SK-N-SH (cell line): ENCODE data around the gene CCDC15. TPM values are rescaled to one million over a fixed set of nuclear protein-coding genes. Genes with fewer than 3 reads are reported as not detected.

Experiments used
- CTCF ChIA-PET: fragments of 300-600, 350-600 bp; formaldehyde crosslinking; extraction: SDS; loops from one replicate; lab custom pipeline; 2021; lab: Yijun Ruan, JAX
- POLR2A ChIA-PET: fragments of 350-600 bp; sonication (Branson Sonifier 250); formaldehyde crosslinking; extraction: SDS; loops from one replicate; lab custom pipeline; 2020; ENCODE audit warnings: antibody characterized with exemption, inconsistent platforms; lab: Yijun Ruan, JAX
- DNase-seq: peaks from one replicate; pipeline ENCODE4 v3.0.0; 2012
- H2AFZ ChIP-seq: fragments of 200-600 bp; sonication (generic); 2 replicates; pipeline ENCODE4 v1.8.1; 2016; ENCODE audit warnings: antibody characterized with exemption, mild to moderate bottlenecking, low read depth
- H3F3A ChIP-seq: fragments of 200-600 bp; sonication (generic); replicated peaks from 2 replicates; pipeline ENCODE3; 2016; ENCODE audit warnings: antibody characterized with exemption, mild to moderate bottlenecking; ENCODE audit not compliant: insufficient read depth
- H3K27ac ChIP-seq, 2 experiments: fragments of 200-500 bp in 1 of 2; fragments of 200-600 bp in 1 of 2; sonication (Bioruptor generic) in 1 of 2; sonication (generic), shearing (Covaris generic) in 1 of 2; 2 replicates each; pipeline versions ENCODE4 v1.5.1 to v1.6.1; 2014 to 2016; ENCODE audit warnings: low read depth in 2 of 2, inconsistent platforms in 1 of 2, low read length in 1 of 2, mild to moderate bottlenecking in 1 of 2, mixed read lengths in 1 of 2
- H3K27me3 ChIP-seq: fragments of 200-600 bp; sonication (generic), shearing (Covaris generic); 2 replicates; pipeline ENCODE4 v1.6.1; 2016; ENCODE audit warnings: mixed run types; ENCODE audit not compliant: insufficient read depth
- H3K36me3 ChIP-seq, 2 experiments: fragments of 200-500 bp in 1 of 2; fragments of 200-600 bp in 1 of 2; sonication (Bioruptor generic) in 1 of 2; sonication (generic) in 1 of 2; replicated peaks in 1 of 2; 2 replicates each; pipeline versions ENCODE3 to v1.5.1; 2014 to 2016; ENCODE audit warnings: low read length in 1 of 2, mild to moderate bottlenecking in 1 of 2; ENCODE audit not compliant: insufficient read depth in 2 of 2, control insufficient read depth in 1 of 2
- H3K4me1 ChIP-seq, 2 experiments: fragments of 200-500 bp in 1 of 2; fragments of 200-600 bp in 1 of 2; sonication (Bioruptor generic) in 1 of 2; sonication (generic), shearing (Covaris generic) in 1 of 2; 2 replicates each; pipeline versions ENCODE4 v1.5.1 to v1.6.1; 2014 to 2016; ENCODE audit warnings: low read depth in 1 of 2, low read length in 1 of 2, mixed run types in 1 of 2; ENCODE audit not compliant: insufficient read depth in 2 of 2, control insufficient read depth in 1 of 2
- H3K4me2 ChIP-seq: fragments of 200-600 bp; sonication (generic), shearing (Covaris generic); 2 replicates; pipeline ENCODE4 v1.6.1; 2017; ENCODE audit warnings: mixed run types
- H3K4me3 ChIP-seq, 2 experiments: fragments of 200-500 bp in 1 of 2; fragments of 200-600 bp in 1 of 2; sonication (Bioruptor generic) in 1 of 2; sonication (generic), shearing (Covaris generic) in 1 of 2; 2 replicates each; pipeline versions ENCODE4 v1.5.1 to v1.8.1; 2014 to 2016; ENCODE audit warnings: low read depth in 2 of 2, inconsistent platforms in 1 of 2, low read length in 1 of 2, mild to moderate bottlenecking in 1 of 2, mixed read lengths in 1 of 2, moderate library complexity in 1 of 2
- H3K79me2 ChIP-seq: fragments of 200-600 bp; sonication (generic); 2 replicates; pipeline ENCODE4 v1.8.1; 2017; ENCODE audit warnings: mild to moderate bottlenecking; ENCODE audit not compliant: insufficient read depth
- H3K9ac ChIP-seq: fragments of 200-600 bp; sonication (generic); 2 replicates; pipeline ENCODE4 v1.6.1; 2017; ENCODE audit warnings: mixed run types
- H3K9me2 ChIP-seq: fragments of 200-600 bp; sonication (generic); 2 replicates; pipeline ENCODE4 v1.6.1; 2017; ENCODE audit warnings: mixed run types
- H3K9me3 ChIP-seq: fragments of 200-600 bp; sonication (generic); 2 replicates; pipeline ENCODE4 v1.6.1; 2017; ENCODE audit warnings: mixed run types, mild to moderate bottlenecking, moderate library complexity
- H4K20me1 ChIP-seq: fragments of 200-600 bp; sonication (generic); 2 replicates; pipeline ENCODE4 v1.6.1; 2017; ENCODE audit warnings: mild to moderate bottlenecking, mixed run types; ENCODE audit not compliant: insufficient read depth
- FOXJ3 ChIP-seq: sonication (generic); formaldehyde crosslinking; IDR thresholded peaks from 2 replicates; pipeline ENCODE4 v1.5.1; 2020; ENCODE audit warnings: mild to moderate bottlenecking, missing genetic modification reagents
- GABPA ChIP-seq: IDR thresholded peaks from 2 replicates; pipeline ENCODE4 v1.4.0; 2012; ENCODE audit warnings: low read depth, mild to moderate bottlenecking
- NFIC ChIP-seq: IDR thresholded peaks from 2 replicates; pipeline ENCODE4 v1.4.0; 2012; ENCODE audit warnings: borderline replicate concordance
- RCOR1 ChIP-seq: fragments of 150-350 bp; IDR thresholded peaks from 2 replicates; pipeline ENCODE4 v1.6.1; 2017; ENCODE audit warnings: antibody characterized with exemption, low read length
- RFX5 ChIP-seq: IDR thresholded peaks from 2 replicates; pipeline ENCODE4 v1.6.1; 2012; ENCODE audit warnings: mild to moderate bottlenecking, improper control_type of control experiment, low read length
- RXRA ChIP-seq: IDR thresholded peaks from 2 replicates; pipeline ENCODE4 v1.4.0; 2012; ENCODE audit warnings: low read depth, mild to moderate bottlenecking, borderline replicate concordance
- SIN3A ChIP-seq: IDR thresholded peaks from 2 replicates; pipeline ENCODE4 v1.6.1; 2012; ENCODE audit warnings: low read depth, mild to moderate bottlenecking, low read length, moderate library complexity, borderline replicate concordance
- SMC3 ChIP-seq: IDR thresholded peaks from 2 replicates; pipeline ENCODE4 v1.6.1; 2012; ENCODE audit warnings: low read depth, low read length, improper control_type of control experiment
- TAF1 ChIP-seq: IDR thresholded peaks from 2 replicates; pipeline ENCODE4 v1.6.1; 2012; ENCODE audit warnings: low read depth, mild to moderate bottlenecking, low read length, moderate library complexity, borderline replicate concordance
- TEAD4 ChIP-seq: IDR thresholded peaks from 2 replicates; pipeline ENCODE4 v1.4.0; 2012; ENCODE audit warnings: mild to moderate bottlenecking, borderline replicate concordance; ENCODE audit not compliant: insufficient read depth
- USF2 ChIP-seq: fragments of 150-350 bp; IDR thresholded peaks from 2 replicates; pipeline ENCODE4 v1.6.1; 2017; ENCODE audit warnings: antibody characterized with exemption, low read length, low read depth, borderline replicate concordance
- YY1 ChIP-seq: IDR thresholded peaks from 2 replicates; pipeline ENCODE4 v1.4.0; 2012; ENCODE audit warnings: low read depth, mild to moderate bottlenecking
- WGBS: methylation state at CpG from one replicate; pipeline ENCODE4 v1.1.6; 2017; ENCODE audit warnings: low lambda C conversion rate; 5-methylcytosine and 5-hydroxymethylcytosine counted together
- polyA plus RNA-seq, 3 experiments: library from polyadenylated mRNA; depleted of rRNA; stranded (reverse); fragments of >200 nt; gene quantifications; 2 replicates each; pipeline ENCODE4 v1.2.3, GENCODE V29; 2012
- TF ChIP-seq, protein P1 (sequence below): IDR thresholded peaks from 2 replicates; pipeline ENCODE4 v1.4.0; 2012; ENCODE audit warnings: low read depth, borderline replicate concordance
- TF ChIP-seq, protein P2 (sequence below): IDR thresholded peaks from 2 replicates; pipeline ENCODE4 v1.4.0; 2012; ENCODE audit warnings: low read depth
- TF ChIP-seq, protein P3 (sequence below): IDR thresholded peaks from 2 replicates; pipeline ENCODE4; 2012

CCDC15 gene
- polyA plus RNA-seq, 1 of the 3 experiments (the other 2 are of a cell fraction), result 0.69 TPM

DNA sequence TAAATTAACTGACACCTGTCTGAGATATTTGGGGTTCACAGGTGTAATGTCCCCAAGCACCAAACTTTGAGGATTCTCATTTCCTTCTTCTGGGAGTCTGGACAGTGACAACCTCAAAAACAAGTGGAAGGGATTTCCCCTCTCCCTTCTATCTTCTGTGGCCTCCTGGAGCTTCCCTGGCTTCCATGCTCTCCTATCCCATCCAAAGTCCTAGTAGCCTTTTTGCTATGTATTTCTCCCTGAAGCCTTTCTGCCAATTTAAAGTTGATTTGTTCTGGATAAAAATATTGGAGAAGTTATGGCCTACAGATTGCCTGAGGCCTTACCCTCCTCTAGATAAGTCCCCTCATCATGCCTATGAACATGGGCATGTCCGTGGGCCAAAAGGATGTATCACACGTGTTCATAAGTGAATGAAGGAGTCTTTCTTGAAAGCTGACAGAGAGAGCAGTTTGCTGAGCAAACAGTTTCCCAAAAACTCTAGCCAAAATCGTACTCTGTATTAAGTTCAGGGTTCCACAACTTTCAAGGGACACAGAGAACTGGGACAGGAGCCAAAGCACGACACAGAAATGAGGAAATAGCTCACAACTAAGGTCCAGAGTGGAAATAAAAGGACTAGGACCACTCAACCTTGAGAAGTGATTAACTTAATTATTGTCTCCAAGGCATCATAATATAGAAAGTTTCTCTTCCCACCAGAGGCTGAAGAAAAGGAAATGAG, 24.9 kb upstream of the CCDC15 start:
- Histone ChIP-seq H3K4me2 (no peak overlapping the region), H3K79me2 (no peaks in the 10 kb centered on the region), H3F3A (no peaks in the 10 kb centered on the region), H3K9ac (no peak overlapping the region), H2AFZ (no peak overlapping the region), H3K4me1 (no peaks in the 10 kb centered on the region), H3K27me3 (no peaks in the 10 kb centered on the region), H3K36me3 (no peaks in the 10 kb centered on the region), H4K20me1 (no peaks in the 10 kb centered on the region), H3K4me3 (no peak overlapping the region), H3K9me3 (no peaks in the 10 kb centered on the region), H3K9me2 (no peaks in the 10 kb centered on the region), H3K27ac (no peak overlapping the region)
- DNase-seq, result no peak
- POLR2A ChIA-PET, result no interaction called here
- CTCF ChIA-PET, result interaction anchor here (0.6 kb wide), 1 partner anchor 486 kb away, joined by 3 read pairs; no protein-coding TSS in a partner anchor
- 19% methylated on average over 4 of the region's 4 CpGs for WGBS
- TF ChIP-seq YY1 (no peak), GABPA (no peak), SMC3 (no peak), USF2 (no peak), RCOR1 (no peak), TEAD4 (no peak), RXRA (no peak), TAF1 (no peak), FOXJ3 (CRISPR knock-in tag) (no peak), RFX5 (no peak), NFIC (no peak), SIN3A (no peak)
- TF ChIP-seq, protein P1, sequence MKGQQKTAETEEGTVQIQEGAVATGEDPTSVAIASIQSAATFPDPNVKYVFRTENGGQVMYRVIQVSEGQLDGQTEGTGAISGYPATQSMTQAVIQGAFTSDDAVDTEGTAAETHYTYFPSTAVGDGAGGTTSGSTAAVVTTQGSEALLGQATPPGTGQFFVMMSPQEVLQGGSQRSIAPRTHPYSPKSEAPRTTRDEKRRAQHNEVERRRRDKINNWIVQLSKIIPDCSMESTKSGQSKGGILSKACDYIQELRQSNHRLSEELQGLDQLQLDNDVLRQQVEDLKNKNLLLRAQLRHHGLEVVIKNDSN, result no peak
- TF ChIP-seq, protein P2, sequence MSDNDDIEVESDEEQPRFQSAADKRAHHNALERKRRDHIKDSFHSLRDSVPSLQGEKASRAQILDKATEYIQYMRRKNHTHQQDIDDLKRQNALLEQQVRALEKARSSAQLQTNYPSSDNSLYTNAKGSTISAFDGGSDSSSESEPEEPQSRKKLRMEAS, result no peak
- TF ChIP-seq, protein P3, sequence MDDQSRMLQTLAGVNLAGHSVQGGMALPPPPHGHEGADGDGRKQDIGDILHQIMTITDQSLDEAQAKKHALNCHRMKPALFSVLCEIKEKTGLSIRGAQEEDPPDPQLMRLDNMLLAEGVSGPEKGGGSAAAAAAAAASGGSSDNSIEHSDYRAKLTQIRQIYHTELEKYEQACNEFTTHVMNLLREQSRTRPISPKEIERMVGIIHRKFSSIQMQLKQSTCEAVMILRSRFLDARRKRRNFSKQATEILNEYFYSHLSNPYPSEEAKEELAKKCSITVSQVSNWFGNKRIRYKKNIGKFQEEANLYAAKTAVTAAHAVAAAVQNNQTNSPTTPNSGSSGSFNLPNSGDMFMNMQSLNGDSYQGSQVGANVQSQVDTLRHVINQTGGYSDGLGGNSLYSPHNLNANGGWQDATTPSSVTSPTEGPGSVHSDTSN, result no peak

DNA sequence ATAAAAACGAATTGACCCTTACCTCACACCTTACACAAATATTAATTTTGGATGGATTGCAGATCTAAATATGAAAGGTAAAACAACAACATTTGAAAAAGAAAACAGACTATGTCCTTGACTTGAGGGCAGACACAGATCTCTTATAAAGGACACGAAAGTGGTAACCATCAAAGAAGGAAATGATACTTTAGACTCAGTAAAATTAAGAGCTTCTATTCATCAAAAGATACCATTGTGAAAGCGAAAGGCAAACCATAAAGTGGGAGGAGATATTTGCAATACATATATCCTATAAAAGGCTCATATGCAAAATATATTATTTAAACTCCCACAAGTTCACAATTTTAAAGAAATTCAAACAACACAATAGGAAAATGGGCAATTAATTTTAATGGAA, 23.2 kb upstream of the CCDC15 start:
- 43% methylated on average over 3 of the region's 3 CpGs for WGBS
- no peaks in the 10 kb centered on the region for H3K9me3 ChIP-seq
- no peaks in the 10 kb centered on the region for H3K36me3 ChIP-seq
- no peaks in the 10 kb centered on the region for H3F3A ChIP-seq
- H3K9me2 ChIP-seq, result no peaks in the 10 kb centered on the region
- H3K4me2 ChIP-seq, result no peak overlapping the region
- no peaks in the 10 kb centered on the region for H3K27me3 ChIP-seq
- ChIA-PET POLR2A (interaction anchor here (0.6 kb wide), 1 partner anchor 124 kb away, joined by 5 read pairs; no protein-coding TSS in a partner anchor), CTCF (interaction anchor here (1.0 kb wide), 1 partner anchor 19 kb away, joined by 3 read pairs; no protein-coding TSS in a partner anchor)
- H3K4me3 ChIP-seq, result no peak overlapping the region
- no peaks in the 10 kb centered on the region for H3K79me2 ChIP-seq
- TF ChIP-seq RXRA, result no peak
- no peaks in the 10 kb centered on the region for H4K20me1 ChIP-seq
- H3K4me1 ChIP-seq, result no peaks in the 10 kb centered on the region
- H3K9ac ChIP-seq, result no peak overlapping the region
- no peak overlapping the region for H3K27ac ChIP-seq
- no peak overlapping the region for H2AFZ ChIP-seq
- no peak for DNase-seq
